Hepatocyte (in vitro differentiated cells): ENCODE data around the gene EFNB2.

Experiments used
- CTCF ChIP-seq: fragments of 200-600 bp; sonication (generic); IDR thresholded peaks from 2 replicates; pipeline ENCODE4 v1.5.1; 2016; ENCODE audit warnings: antibody characterized with exemption, mild to moderate bottlenecking; ENCODE audit not compliant: poor library complexity
- EZH2 ChIP-seq: fragments of 200-600 bp; sonication (generic); IDR thresholded peaks from 2 replicates; pipeline ENCODE4 v1.6.1; 2016; ENCODE audit warnings: antibody characterized with exemption, mild to moderate bottlenecking, borderline replicate concordance

- TF ChIP-seq CTCF (no peak), EZH2 (no peak)
Observed at GRCh38 chr13:106491928-106492587, 43.4 kb downstream of the EFNB2 start.
